Karpas-422 (cell line): Measurements from ENCODE around the gene MXI1. TPM values are rescaled to one million over a fixed set of nuclear protein-coding genes. Genes with fewer than 3 reads are reported as not detected.

ENCODE experiments used
- DNase-seq: peaks from one replicate; pipeline ENCODE4 v3.0.0-alpha.2; 2015
- H2AFZ ChIP-seq: fragments of 200-600 bp; sonication (generic); 2 replicates; pipeline ENCODE4 v1.6.1; 2014; ENCODE audit warnings: antibody characterized with exemption, low read length, mixed read lengths
- H3K27ac ChIP-seq: fragments of 200-600 bp; sonication (generic); 2 replicates; pipeline ENCODE4 v1.5.1; 2014; ENCODE audit warnings: mild to moderate bottlenecking, low read length, moderate library complexity
- H3K27me3 ChIP-seq: fragments of 200-600 bp; sonication (generic); 2 replicates; pipeline ENCODE4 v1.6.1; 2014; ENCODE audit warnings: low read length, mixed read lengths
- H3K36me3 ChIP-seq: fragments of 200-600 bp; sonication (generic); 2 replicates; pipeline ENCODE4 v1.6.1; 2014; ENCODE audit warnings: low read length, mixed read lengths; ENCODE audit not compliant: insufficient read depth
- H3K4me1 ChIP-seq: fragments of 200-600 bp; sonication (generic); 2 replicates; pipeline ENCODE4 v1.6.1; 2014; ENCODE audit warnings: mild to moderate bottlenecking, low read length, mixed read lengths
- H3K4me2 ChIP-seq: fragments of 200-600 bp; sonication (generic); 2 replicates; pipeline ENCODE4 v1.6.1; 2014; ENCODE audit warnings: low read length, low read depth, mild to moderate bottlenecking; ENCODE audit not compliant: poor library complexity, severe bottlenecking
- H3K4me3 ChIP-seq: fragments of 200-600 bp; sonication (generic); 2 replicates; pipeline ENCODE4 v1.5.1; 2014; ENCODE audit warnings: mild to moderate bottlenecking, antibody characterized with exemption, low read length, mixed read lengths
- H3K79me2 ChIP-seq: fragments of 200-600 bp; sonication (generic); 2 replicates; pipeline ENCODE4 v1.6.1; 2014; ENCODE audit warnings: mild to moderate bottlenecking, low read length, mixed read lengths
- H3K9ac ChIP-seq: fragments of 200-600 bp; sonication (generic); 2 replicates; pipeline ENCODE4 v1.6.0; 2014; ENCODE audit warnings: low read length
- H3K9me2 ChIP-seq: fragments of 200-600 bp; sonication (generic), shearing (Covaris generic); replicated peaks from 2 replicates; pipeline ENCODE4 v1.6.0; 2014; ENCODE audit warnings: mild to moderate bottlenecking, low read length, moderate library complexity; ENCODE audit not compliant: insufficient read depth
- H3K9me3 ChIP-seq: fragments of 300-700, 200-600 bp; sonication (generic); 2 replicates; pipeline ENCODE4 v1.6.1; 2014; ENCODE audit warnings: low read length, mixed read lengths
- H4K20me1 ChIP-seq: fragments of 200-600 bp; sonication (generic); 2 replicates; pipeline ENCODE4 v1.6.1; 2014; ENCODE audit warnings: mild to moderate bottlenecking, antibody characterized with exemption, low read length, low read depth; ENCODE audit not compliant: insufficient read depth
- total RNA-seq: library from RNA; depleted of rRNA; stranded (reverse); fragments of >200 nt; shearing (Covaris generic); gene quantifications from 2 replicates; pipeline ENCODE4 v1.2.3, GENCODE V29; 2014; ENCODE audit warnings: low replicate concordance; rRNA removed

The MXI1 gene
- total RNA-seq: 12.0 and 19.8 TPM in 2 replicates

- peak within 1 kb of the TSS; percentile 90 for H2AFZ ChIP-seq
- H3K27me3 ChIP-seq: no peaks in the 10 kb centered on the region
- no peaks in the 10 kb centered on the region for H4K20me1 ChIP-seq
- H3K4me2 ChIP-seq: peak within 1 kb of the TSS; percentile 78
- peak within 1 kb of the TSS; percentile 70 for H3K4me3 ChIP-seq
- no peaks in the 10 kb centered on the region for H3K36me3 ChIP-seq
- H3K27ac ChIP-seq: no peak within 1 kb of the TSS
- peak; percentile 77 for DNase-seq
- H3K4me1 ChIP-seq: peaks cover 47% of the 10 kb centered on the region
- peak within 1 kb of the TSS; percentile 65 for H3K9ac ChIP-seq
- H3K9me2 ChIP-seq: no peaks in the 10 kb centered on the region
- H3K9me3 ChIP-seq: no peaks in the 10 kb centered on the region
- H3K79me2 ChIP-seq: no peaks in the 10 kb centered on the region
These were observed at the start of gene MXI1 for GRCh38 chr10:110207011-110207804. TSS of gene MXI1 (plus strand) at chr10:110207605. CDS start at chr10:110207809, 204 bp downstream.

- Histone ChIP-seq H3K36me3 (no peaks in the 10 kb centered on the region), H3K27me3 (no peaks in the 10 kb centered on the region)
- DNase-seq: no peak
These were observed 49.1 kb upstream of the MXI1 start for GRCh38 chr10:110158051-110159005.

GRCh38 chr10:110160081-110160480 lies 47.3 kb upstream of the MXI1 start:
- H2AFZ ChIP-seq: no peak overlapping the region
- no peaks in the 10 kb centered on the region for H4K20me1 ChIP-seq
- no peaks in the 10 kb centered on the region for H3K36me3 ChIP-seq
- no peak for DNase-seq
- no peak overlapping the region for H3K4me2 ChIP-seq
- no peaks in the 10 kb centered on the region for H3K79me2 ChIP-seq
- H3K4me3 ChIP-seq: no peak overlapping the region
- no peaks in the 10 kb centered on the region for H3K9me2 ChIP-seq
- H3K27me3 ChIP-seq: no peaks in the 10 kb centered on the region
- no peak overlapping the region for H3K27ac ChIP-seq
- no peaks in the 10 kb centered on the region for H3K4me1 ChIP-seq
- H3K9ac ChIP-seq: no peak overlapping the region
- H3K9me3 ChIP-seq: no peaks in the 10 kb centered on the region

More at GRCh38 chr10:110158051-110159005, 49.1 kb upstream of the MXI1 start:
- Histone ChIP-seq H3K4me2 (no peak overlapping the region), H3K9me3 (no peaks in the 10 kb centered on the region), H3K9me2 (no peaks in the 10 kb centered on the region), H4K20me1 (no peaks in the 10 kb centered on the region; the same call in 1 of the 2 replicates), H3K4me1 (peaks cover 5% of the 10 kb centered on the region), H3K4me3 (no peak overlapping the region), H3K79me2 (no peaks in the 10 kb centered on the region), H3K27ac (no peak overlapping the region), H2AFZ (no peak overlapping the region), H3K9ac (no peak overlapping the region)

GRCh38 chr10:110160522-110160921 lies 46.9 kb upstream of the MXI1 start:
- Histone ChIP-seq H3K9me3 (no peaks in the 10 kb centered on the region), H3K27ac (no peak overlapping the region), H3K4me2 (no peak overlapping the region), H3K27me3 (no peaks in the 10 kb centered on the region), H3K9me2 (no peaks in the 10 kb centered on the region), H3K79me2 (no peaks in the 10 kb centered on the region), H2AFZ (no peak overlapping the region), H3K9ac (no peak overlapping the region), H3K36me3 (no peaks in the 10 kb centered on the region), H3K4me1 (no peaks in the 10 kb centered on the region), H3K4me3 (no peak overlapping the region), H4K20me1 (no peaks in the 10 kb centered on the region)
- DNase-seq: no peak

- Histone ChIP-seq H3K27me3 (no peaks in the 10 kb centered on the region), H3K9me2 (no peaks in the 10 kb centered on the region), H3K79me2 (no peaks in the 10 kb centered on the region), H3K4me1 (no peaks in the 10 kb centered on the region), H3K9ac (no peak overlapping the region), H3K4me3 (no peak overlapping the region), H3K27ac (no peak overlapping the region), H3K4me2 (no peak overlapping the region), H2AFZ (no peak overlapping the region), H3K9me3 (no peaks in the 10 kb centered on the region), H4K20me1 (no peaks in the 10 kb centered on the region), H3K36me3 (no peaks in the 10 kb centered on the region)
- no peak for DNase-seq
These were observed 44.7 kb upstream of the MXI1 start for GRCh38 chr10:110162741-110163145.

GRCh38 chr10:110163192-110163773 lies 44.1 kb upstream of the MXI1 start:
- Histone ChIP-seq H3K9me3 (no peaks in the 10 kb centered on the region), H3K79me2 (no peaks in the 10 kb centered on the region), H4K20me1 (no peaks in the 10 kb centered on the region), H3K9me2 (no peaks in the 10 kb centered on the region), H2AFZ (no peak overlapping the region), H3K4me2 (no peak overlapping the region), H3K36me3 (no peaks in the 10 kb centered on the region), H3K27ac (no peak overlapping the region), H3K9ac (no peak overlapping the region), H3K27me3 (no peaks in the 10 kb centered on the region), H3K4me1 (no peaks in the 10 kb centered on the region; the same call in 1 of the 2 replicates), H3K4me3 (no peak overlapping the region)
- no peak for DNase-seq

- no peak for DNase-seq
- H3K4me1 ChIP-seq: no peaks in the 10 kb centered on the region; the same call in 1 of the 2 replicates
- no peaks in the 10 kb centered on the region for H3K79me2 ChIP-seq
- H3K4me3 ChIP-seq: no peak overlapping the region
- no peaks in the 10 kb centered on the region for H4K20me1 ChIP-seq
- no peak overlapping the region for H3K27ac ChIP-seq
- no peaks in the 10 kb centered on the region for H3K27me3 ChIP-seq
- H3K9ac ChIP-seq: no peak overlapping the region
- H2AFZ ChIP-seq: no peak overlapping the region
- H3K9me3 ChIP-seq: no peaks in the 10 kb centered on the region
- H3K36me3 ChIP-seq: no peaks in the 10 kb centered on the region
- H3K9me2 ChIP-seq: no peaks in the 10 kb centered on the region
- H3K4me2 ChIP-seq: no peak overlapping the region
These were observed 43.6 kb upstream of the MXI1 start for GRCh38 chr10:110163841-110164240.
